NCI-H128 (cell line): ENCODE measurements around the gene PUS3.
"Not testable (repeated sequence)": the region's sequence is repeated elsewhere in the genome, so short reads cannot be mapped to it uniquely, and the experiment has no call there.

Source experiments
- DNase-seq: peaks from one replicate; lab custom pipeline; 2025; ENCODE audit not compliant: unreplicated experiment; lab: John Stamatoyannopoulos, UW

Gene PUS3

DNA sequence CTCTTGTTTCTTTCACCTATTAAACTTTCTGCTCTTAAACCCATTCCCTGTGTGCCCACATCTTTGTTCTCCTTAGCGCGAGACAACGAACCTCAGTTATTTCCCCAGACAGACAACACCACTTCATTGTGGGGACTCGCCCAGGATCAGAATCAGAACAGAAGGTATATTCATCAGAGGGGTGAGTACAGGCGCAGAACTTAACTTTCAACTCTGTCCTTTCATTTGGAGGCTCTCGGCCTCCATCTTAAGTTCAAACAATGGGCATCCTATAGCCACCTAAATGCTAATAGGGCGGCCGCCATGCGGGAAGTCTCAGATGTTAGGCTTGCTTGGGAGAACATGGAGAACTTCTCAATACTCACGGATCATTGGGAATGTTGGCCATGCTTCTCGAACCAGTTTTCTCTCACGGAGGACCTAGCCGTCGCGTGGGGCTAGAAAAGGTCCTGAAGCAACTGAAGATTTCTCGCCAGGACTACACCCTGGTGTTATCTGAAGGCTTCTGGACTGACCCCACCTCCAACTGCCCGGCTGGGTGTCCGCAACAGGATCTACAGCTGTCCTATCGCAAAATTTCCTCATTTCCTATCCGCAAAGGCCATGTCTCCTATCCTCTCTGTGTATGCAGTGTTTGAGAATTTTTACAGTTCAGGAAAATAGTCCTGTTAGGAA is 29.0 kb downstream of the PUS3 start:
- no peak for DNase-seq

DNA sequence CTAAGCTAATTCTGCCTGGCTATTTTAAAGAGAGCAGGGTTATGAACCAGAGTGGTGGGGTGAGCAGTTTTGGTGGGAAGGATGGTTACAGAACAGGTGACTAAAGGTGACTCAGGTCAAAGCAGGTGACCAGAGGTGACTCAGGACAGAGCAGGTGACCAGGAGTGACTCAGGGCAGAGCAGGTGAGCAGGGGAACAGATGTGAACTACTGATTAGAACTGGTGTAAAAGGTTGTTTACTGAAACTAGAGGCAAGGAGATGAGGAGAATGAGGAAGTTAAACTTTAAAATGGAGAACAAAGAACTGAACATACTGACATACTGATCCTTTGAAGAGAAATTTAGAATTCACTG is 30.9 kb downstream of the PUS3 start:
- no peak for DNase-seq

DNA sequence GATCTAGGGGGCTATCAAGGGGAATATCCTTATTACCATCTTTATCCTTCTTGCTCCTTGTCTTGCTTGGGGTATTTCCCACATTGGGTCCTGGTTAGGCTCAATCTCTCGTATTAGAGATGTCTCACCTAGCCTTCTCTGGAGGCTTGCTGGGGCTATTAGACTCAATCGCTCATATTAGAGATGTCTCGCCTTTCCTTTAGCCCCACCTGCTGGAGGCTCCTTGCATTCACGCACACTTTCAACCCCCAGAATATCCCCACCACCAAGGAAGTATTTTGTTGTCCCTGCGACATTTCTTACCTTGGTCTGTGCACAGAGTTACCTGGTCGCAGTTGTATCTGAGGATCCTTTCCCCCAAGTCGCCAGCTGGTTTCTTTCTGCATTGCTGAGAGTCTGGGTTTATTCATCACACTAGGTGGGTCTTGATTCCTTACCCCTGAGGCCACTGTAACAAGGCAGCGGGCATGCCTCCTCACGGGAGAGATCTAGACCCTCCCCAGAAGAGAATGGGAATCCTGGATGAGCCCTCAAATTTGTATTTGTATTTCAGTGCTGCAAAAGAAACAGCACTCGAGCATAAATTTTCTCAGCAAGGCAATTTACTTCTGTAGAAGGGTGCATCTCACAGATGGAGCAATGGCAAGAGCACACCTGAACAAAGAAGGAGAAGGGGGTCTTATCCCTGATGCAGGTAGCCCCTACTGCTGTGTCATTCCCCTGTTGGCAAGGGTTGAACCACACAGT is 31.4 kb downstream of the PUS3 start:
- DNase-seq: no peak

DNA sequence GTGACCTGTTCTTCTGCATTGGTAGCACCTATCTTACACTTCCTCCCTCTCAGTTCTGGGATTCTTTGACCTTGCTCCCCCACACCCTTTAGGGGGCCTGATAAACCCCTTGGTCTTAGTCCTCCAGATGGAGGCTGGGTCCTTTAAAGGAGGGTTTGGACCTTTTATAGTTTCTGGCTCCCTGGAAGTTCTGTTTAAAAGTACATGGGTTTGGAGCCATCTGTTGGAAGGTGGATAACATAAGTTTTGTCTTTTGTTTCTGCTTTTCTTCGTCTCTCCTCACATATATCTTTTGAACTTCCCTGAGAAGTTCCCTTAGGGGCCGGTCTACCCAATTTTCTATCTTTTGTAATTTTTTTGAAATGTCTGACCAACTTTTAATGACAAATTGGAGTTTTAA is 33.5 kb downstream of the PUS3 start:
- no peak for DNase-seq

DNA sequence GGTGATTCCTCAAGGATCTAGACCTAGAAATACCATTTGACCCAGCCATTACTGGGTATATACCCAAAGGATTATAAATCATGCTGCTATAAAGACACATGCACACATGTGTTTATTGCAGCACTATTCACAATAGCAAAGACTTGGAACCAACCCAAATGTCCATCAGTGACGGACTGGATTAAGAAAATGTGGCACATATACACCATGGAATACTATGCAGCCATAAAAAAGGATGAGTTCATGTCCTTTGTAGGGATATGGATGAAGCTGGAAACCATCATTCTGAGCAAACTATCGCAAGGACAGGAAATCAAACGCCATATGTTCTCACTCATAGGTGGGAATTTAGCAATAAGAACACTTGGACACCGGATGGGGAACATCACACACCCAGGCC is 37.7 kb downstream of the PUS3 start:
- DNase-seq: not testable (repeated sequence)

DNA sequence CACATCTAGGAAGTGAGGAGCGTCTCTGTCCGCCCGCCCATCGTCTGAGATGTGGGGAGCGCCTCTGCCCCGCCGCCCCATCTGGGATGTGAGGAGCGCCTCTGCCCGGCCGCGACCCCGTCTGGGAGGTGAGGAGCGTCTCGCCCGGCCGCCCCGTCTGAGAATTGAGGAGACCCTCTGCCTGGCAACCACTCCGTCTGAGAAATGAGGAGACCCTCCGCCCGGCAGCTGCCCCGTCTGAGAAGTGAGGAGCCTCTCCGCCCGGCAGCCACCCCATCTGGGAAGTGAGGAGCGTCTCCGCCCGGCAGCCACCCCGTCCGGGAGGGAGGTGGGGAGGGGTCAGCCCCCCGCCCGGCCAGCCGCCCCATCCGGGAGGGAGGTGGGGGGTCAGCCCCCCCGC is 40.2 kb downstream of the PUS3 start:
- not testable (repeated sequence) for DNase-seq

DNA sequence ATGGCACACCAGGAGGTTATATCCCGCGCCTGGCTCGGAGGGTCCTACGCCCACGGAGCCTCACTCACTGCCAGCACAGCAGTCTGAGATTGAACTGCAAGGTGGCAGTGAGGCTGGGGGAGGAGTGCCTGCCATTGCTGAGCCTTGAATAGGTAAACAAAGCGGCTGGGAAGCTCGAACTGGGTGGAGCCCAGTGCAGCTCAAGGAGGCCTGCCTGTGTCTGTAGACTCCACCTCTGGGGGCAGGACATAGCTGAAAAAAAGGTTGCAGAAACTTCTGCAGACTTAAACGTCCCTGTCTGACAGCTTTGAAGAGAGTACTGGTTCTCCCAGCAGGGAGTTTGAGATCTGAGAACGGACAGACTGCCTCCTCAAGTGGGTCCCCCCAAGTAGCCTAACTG is 45.3 kb downstream of the PUS3 start:
- not testable (repeated sequence) for DNase-seq

DNA sequence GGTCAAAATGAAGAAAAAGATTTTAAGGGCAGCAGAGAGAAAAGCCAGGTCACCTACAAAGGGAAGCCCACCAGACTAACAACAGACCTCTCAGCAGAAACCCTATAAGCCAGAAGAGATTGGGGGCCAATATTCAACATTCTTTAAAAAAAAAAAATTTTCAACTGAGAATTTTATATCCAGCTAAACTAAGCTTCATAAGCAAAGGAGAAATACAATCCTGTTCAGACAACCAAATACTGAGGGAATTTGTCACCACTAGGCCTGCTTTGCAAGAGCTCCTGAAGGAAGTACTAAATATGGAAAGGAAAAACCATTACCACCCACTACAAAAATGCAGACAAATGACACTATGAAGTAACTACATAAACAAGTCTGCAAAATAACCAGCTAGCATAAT is 56.8 kb downstream of the PUS3 start:
- no peak for DNase-seq
